Pancreas (tissue), 10 donors: ENCODE measurements around the gene EXOSC10. TPM values are rescaled to one million over a fixed set of nuclear protein-coding genes. Genes with fewer than 3 reads are reported as not detected.
"Not testable (repeated sequence)": the region's sequence is repeated elsewhere in the genome, so short reads cannot be mapped to it uniquely, and the experiment has no call there.

Source experiments
- ATAC-seq, 4 donors: fragments of 200-7000 bp; cut with Tn5 transposase; one replicate each; pipeline versions ENCODE4 v1.8.0 to v1.9.1; 2020; ENCODE audit warnings: mild to moderate bottlenecking in 4 of 4, moderate library complexity in 4 of 4
- DNase-seq, 6 donors: peaks; one replicate each; pipeline ENCODE4 v3.0.0-alpha.2; 2020
- FAIRE-seq: peaks from 2 replicates; lab custom pipeline; 2012; peaks lifted over from hg19 to GRCh38; lab: Jason Lieb, UNC
- H3K27ac ChIP-seq, 4 donors: fragments of 200-600 bp; sonication (generic); 1 replicate in 3 of 4; 2 replicates in 1 of 4; pipeline versions ENCODE4 v1.5.0 to v1.8.0; 2020
- H3K27me3 ChIP-seq, 4 donors: fragments of 200-600 bp; one replicate each; pipeline ENCODE4 v1.8.0; 2021
- H3K36me3 ChIP-seq, 3 donors: fragments of 200-600 bp; sonication (generic) in 1 of 3; one replicate each; pipeline versions ENCODE4 v1.5.0 to v1.8.0; 2020 to 2021
- H3K4me1 ChIP-seq, 3 donors: fragments of 200-600 bp; one replicate each; pipeline ENCODE4 v1.8.0; 2021
- H3K4me3 ChIP-seq, 4 donors: fragments of 200-600 bp; sonication (generic) in 2 of 4; one replicate each; pipeline versions ENCODE4 v1.5.0 to v1.8.0; 2020 to 2021
- H3K9me3 ChIP-seq, 4 donors: fragments of 200-600 bp; one replicate each; pipeline ENCODE4 v1.8.0; 2021
- WGBS, 2 donors: extraction: QIAGEN DNeasy Blood & Tissue Kit; methylation state at CpG; one replicate each; pipeline ENCODE4 v1.1.7; 2013; 5-methylcytosine and 5-hydroxymethylcytosine counted together
- intact Hi-C, 3 donors: fragments of 100-400 bp; cut with DNase I; formaldehyde crosslinking; loops; one replicate each; pipeline versions ENCODE4 v1.11.1 to v1.14.2; 2022
- polyA plus RNA-seq, 2 donors: library from polyadenylated mRNA; stranded (reverse); fragments of 200-250 nt; gene quantifications; one replicate each; pipeline ENCODE4 v1.2.3, GENCODE V29; 2013
- total RNA-seq, 6 donors: library from RNA; stranded (reverse); fragmentation: NEBNext Ultra II Directional in 4 of 6; extraction: Animal tissue kit (Norgen Biotek cat#: 25700) in 4 of 6; gene quantifications; one replicate each; pipeline versions ENCODE4 v1.2.1 to v1.2.4, GENCODE V29; 2021 to 2023
- TF ChIP-seq, protein P1 (sequence below), 4 donors: fragments of 200-600 bp; sonication (generic) in 3 of 4; IDR thresholded peaks; one replicate each; pipeline versions ENCODE4 v1.5.0 to v1.8.0; 2021; ENCODE audit warnings: antibody characterized with exemption in 4 of 4
- donor health status: healthy with polysubstance abuse.
- donor health status: DM: no; HTN: no; CAD: no; lungs with moderate emphysema.
- donor health status: DM: no; HTN: no; CAD: no.
- donor health status: control.
- donor health status: control.
- donor health status: Bipolar disorder and iron deficiency.
- donor health status: DM: yes; HTN: yes; CAD: no.
- donor health status: DM: no; HTN: no; CAD: no.
- donor health status: DM: no; HTN: no; CAD: no.
- donor health status: DM: yes; HTN: yes; CAD: no.

The EXOSC10 gene
- total and polyA plus RNA-seq, 8 donors = 16.3 to 65.1 (median 22.3) TPM

DNA sequence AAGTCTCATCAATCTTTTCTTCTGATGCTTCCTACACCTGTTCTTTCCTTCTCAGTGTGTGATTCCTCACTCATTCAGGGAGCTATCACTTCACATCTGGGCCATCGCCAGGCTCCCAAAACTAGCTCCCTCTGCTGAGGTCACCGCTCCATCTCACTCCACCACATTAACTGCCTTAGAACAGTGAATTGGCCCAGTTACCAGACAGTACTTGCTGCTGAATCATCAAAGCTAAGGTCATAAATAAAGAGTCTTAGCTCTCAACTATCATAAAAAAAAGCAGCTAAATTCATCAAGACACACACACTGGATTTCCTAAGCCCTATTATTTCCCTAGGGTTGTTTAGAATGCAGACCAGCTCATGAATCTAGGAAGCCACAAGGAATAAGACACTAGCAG lies 21.0 kb downstream of the EXOSC10 start:
- ATAC-seq (no peak), FAIRE-seq (no peak), DNase-seq (peak in 1 of 6 donors; percentile 3)
- H3K27ac ChIP-seq = no peak overlapping the region
- intact Hi-C loops = no loop called here
- 95 to 97% methylated on average over 2 of the region's 2 CpGs for WGBS, 2 donors
- no peaks in the 10 kb centered on the region for H3K27me3 ChIP-seq
- H3K4me3 ChIP-seq = no peak overlapping the region
- TF ChIP-seq, protein P1, sequence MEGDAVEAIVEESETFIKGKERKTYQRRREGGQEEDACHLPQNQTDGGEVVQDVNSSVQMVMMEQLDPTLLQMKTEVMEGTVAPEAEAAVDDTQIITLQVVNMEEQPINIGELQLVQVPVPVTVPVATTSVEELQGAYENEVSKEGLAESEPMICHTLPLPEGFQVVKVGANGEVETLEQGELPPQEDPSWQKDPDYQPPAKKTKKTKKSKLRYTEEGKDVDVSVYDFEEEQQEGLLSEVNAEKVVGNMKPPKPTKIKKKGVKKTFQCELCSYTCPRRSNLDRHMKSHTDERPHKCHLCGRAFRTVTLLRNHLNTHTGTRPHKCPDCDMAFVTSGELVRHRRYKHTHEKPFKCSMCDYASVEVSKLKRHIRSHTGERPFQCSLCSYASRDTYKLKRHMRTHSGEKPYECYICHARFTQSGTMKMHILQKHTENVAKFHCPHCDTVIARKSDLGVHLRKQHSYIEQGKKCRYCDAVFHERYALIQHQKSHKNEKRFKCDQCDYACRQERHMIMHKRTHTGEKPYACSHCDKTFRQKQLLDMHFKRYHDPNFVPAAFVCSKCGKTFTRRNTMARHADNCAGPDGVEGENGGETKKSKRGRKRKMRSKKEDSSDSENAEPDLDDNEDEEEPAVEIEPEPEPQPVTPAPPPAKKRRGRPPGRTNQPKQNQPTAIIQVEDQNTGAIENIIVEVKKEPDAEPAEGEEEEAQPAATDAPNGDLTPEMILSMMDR (IDR thresholded peaks at IDR 0.05) = no peak
- no peaks in the 10 kb centered on the region for H3K9me3 ChIP-seq
- H3K36me3 ChIP-seq = peaks cover 0 to 58% (median 18%) of the 10 kb centered on the region in 3 donors
- H3K4me1 ChIP-seq = no peaks in the 10 kb centered on the region

DNA sequence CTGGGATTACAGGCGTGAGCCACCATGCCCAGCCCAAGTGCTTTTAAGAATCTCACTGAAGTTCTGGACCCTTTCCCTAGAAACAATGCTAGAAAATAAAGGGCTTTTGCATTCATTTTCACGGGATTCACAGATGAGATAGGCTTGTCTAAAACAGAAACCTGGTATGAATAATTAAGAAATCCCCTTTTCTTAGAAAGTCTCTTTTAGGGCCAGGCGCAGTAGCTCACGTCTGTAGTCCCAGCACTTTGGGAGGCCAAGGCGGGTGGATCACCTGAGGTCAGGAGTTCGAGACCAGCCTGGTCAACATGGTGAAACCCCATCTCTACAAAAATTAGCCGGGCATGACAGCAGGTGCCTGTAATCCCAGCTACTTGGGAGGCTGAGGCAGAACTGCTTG lies 26.3 kb downstream of the EXOSC10 start:
- FAIRE-seq, H3K27ac ChIP-seq, intact Hi-C loops, H3K9me3 ChIP-seq, ATAC-seq, DNase-seq, H3K27me3 ChIP-seq, H3K4me3 ChIP-seq: not testable (repeated sequence)
- 90 to 91% methylated on average over 7 of the region's 7 CpGs for WGBS, 2 donors
- Histone ChIP-seq H3K4me1 (peaks cover 8 to 18% (median 11%) of the 10 kb centered on the region in 3 donors), H3K36me3 (peaks cover 0 to 43% (median 28%) of the 10 kb centered on the region in 3 donors)

DNA sequence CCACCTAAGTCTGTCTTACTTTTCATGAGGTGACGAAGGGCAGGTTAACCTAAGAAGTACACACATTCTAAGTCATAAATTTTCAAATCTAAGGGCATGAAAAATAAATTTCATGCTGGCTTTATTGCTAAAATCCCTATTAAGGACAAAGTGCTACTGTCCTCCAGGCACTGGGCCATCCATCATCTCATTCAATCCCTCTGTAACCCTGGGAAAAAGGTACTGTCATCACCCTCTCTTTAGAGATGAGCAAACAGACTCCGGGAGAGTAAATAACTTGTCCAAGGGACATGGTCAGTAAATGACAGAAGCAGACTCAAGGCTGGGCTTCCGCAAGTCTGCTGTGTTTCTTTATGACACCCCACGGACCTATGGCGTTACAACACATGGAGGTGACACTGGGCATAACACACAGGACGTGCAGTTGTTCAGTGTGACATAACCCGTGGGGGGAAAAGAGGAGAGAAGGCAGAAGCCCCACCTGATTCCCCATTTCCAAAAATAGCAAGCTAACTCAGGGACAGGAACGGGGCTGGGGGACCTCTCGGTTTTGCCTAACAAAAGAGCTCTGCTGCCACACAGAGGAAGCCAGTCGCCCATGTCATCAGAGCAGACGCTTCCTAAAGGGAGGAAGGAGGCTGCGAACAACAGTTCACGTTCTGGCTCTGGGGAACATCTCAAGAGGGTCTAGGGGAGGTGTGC lies 27.3 kb downstream of the EXOSC10 start:
- ATAC-seq (peak; percentile 60 to 86 (median 80)), DNase-seq (peak in 2 of 6 donors; percentile 23 to 36), FAIRE-seq (no peak)
- H3K27me3 ChIP-seq = no peaks in the 10 kb centered on the region
- H3K36me3 ChIP-seq = peaks cover 0 to 49% (median 34%) of the 10 kb centered on the region in 3 donors
- WGBS, 2 donors = 33 to 35% methylated on average over 13 of the region's 13 CpGs
- peak overlapping the region in 2 of 4 donors; percentile 44 to 52 for H3K27ac ChIP-seq
- intact Hi-C loops = no loop called here
- H3K4me3 ChIP-seq = no peak overlapping the region
- H3K4me1 ChIP-seq = peaks cover 8 to 18% (median 11%) of the 10 kb centered on the region in 3 donors
- no peaks in the 10 kb centered on the region for H3K9me3 ChIP-seq
- TF ChIP-seq, protein P1 (IDR thresholded peaks at IDR 0.05) = no peak

DNA sequence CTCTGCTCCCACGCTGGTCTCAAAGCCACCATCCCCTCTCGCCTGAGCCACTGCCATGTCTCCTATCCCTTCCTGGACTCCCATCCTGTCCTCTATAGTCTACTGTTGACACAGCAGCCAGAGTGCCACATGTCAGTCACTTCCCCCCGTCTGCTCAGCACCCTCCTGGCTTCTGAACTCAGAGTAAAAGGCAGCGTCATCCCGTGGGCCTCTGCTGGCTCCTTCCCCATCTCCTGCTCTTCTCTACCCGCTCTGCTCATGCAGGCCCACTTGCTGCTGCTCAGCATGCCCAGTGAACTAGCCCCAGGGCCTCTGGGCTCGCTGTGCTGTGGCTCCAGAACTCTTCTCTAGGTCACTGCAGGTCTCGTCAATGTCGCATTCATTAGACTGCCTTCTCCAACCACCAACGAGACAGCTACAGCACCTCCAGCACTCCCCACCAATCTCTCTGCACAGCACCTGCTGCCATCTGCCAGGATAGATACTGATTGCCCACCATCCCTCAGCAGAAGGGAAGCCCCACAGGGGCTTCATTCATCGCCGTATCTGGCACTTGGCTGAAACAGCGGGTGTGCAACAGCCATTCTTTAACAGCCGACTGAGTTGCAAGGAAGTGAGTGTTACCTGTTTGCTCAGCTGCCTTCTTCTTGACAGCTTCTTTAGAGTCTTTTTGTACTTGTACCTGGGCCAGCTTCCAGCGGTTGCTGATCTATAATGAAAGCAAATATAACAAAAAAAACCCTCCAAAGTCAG lies 28.0 kb downstream of the EXOSC10 start:
- H3K36me3 ChIP-seq = peaks cover 0 to 46% (median 32%) of the 10 kb centered on the region in 3 donors
- TF ChIP-seq, protein P1 (IDR thresholded peaks at IDR 0.05) = no peak
- H3K27ac ChIP-seq = peak overlapping the region in 2 of 4 donors; percentile 16 to 52
- H3K27me3 ChIP-seq = no peaks in the 10 kb centered on the region
- WGBS, 2 donors = 32 to 33% methylated on average over 15 of the region's 15 CpGs
- H3K4me3 ChIP-seq = no peak overlapping the region
- FAIRE-seq = no peak
- DNase-seq = peak in 5 of 6 donors; percentile 47 to 83 (median 72)
- H3K4me1 ChIP-seq = peaks cover 8 to 18% (median 11%) of the 10 kb centered on the region in 3 donors
- H3K9me3 ChIP-seq = no peaks in the 10 kb centered on the region
- intact Hi-C loops = no loop called here
- peak; percentile 88 to 91 (median 90) for ATAC-seq

DNA sequence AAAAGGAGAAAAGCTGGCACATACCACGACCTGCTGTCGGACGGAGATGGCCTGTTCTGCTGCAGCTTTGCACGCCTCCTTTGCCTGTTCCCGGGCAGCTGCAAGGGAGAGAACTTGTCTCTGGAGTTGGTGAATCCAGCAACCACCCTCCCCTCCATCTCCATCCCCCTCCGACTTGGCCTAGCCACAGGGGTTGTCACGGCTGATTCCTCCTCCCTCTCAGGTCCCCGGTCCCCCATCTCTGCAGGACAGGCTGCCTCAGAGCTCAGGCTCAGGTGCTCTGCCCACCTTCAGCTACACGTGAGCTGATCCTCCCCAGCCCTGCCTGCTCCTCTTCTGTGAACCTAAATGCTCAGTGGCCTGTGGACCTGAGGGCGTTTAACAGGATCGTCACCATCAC lies 28.8 kb downstream of the EXOSC10 start:
- no peaks in the 10 kb centered on the region for H3K27me3 ChIP-seq
- no peaks in the 10 kb centered on the region for H3K9me3 ChIP-seq
- 71 to 75% methylated on average over 10 to 11 of the region's 11 CpGs for WGBS, 2 donors
- peak in 1 of 4 donors; percentile 3 for ATAC-seq
- DNase-seq = peak in 1 of 6 donors; percentile 23
- H3K4me1 ChIP-seq = peaks cover 8 to 18% (median 11%) of the 10 kb centered on the region in 3 donors
- H3K4me3 ChIP-seq = no peak overlapping the region
- intact Hi-C loops = no loop called here
- FAIRE-seq = no peak
- H3K36me3 ChIP-seq = peaks cover 0 to 46% (median 31%) of the 10 kb centered on the region in 3 donors
- TF ChIP-seq, protein P1 (IDR thresholded peaks at IDR 0.05) = no peak
- H3K27ac ChIP-seq = no peak overlapping the region
